ENCODE results near the gene NGEF.

The NGEF gene

GRCh38 chr2:233051241-233052149, 38.4 kb upstream of the NGEF start:
- no peak overlapping the region for H3K4me3 ChIP-seq (replicated peaks; ENCODE audit: low read depth, low read length)
- DNase-seq (ENCODE audit: extremely low read depth, low read depth) = no peak
- TF ChIP-seq, protein P1, sequence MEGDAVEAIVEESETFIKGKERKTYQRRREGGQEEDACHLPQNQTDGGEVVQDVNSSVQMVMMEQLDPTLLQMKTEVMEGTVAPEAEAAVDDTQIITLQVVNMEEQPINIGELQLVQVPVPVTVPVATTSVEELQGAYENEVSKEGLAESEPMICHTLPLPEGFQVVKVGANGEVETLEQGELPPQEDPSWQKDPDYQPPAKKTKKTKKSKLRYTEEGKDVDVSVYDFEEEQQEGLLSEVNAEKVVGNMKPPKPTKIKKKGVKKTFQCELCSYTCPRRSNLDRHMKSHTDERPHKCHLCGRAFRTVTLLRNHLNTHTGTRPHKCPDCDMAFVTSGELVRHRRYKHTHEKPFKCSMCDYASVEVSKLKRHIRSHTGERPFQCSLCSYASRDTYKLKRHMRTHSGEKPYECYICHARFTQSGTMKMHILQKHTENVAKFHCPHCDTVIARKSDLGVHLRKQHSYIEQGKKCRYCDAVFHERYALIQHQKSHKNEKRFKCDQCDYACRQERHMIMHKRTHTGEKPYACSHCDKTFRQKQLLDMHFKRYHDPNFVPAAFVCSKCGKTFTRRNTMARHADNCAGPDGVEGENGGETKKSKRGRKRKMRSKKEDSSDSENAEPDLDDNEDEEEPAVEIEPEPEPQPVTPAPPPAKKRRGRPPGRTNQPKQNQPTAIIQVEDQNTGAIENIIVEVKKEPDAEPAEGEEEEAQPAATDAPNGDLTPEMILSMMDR (IDR thresholded peaks at IDR 0.05; ENCODE audit: low read depth, low read length, missing control alignments) = no peak

DNA sequence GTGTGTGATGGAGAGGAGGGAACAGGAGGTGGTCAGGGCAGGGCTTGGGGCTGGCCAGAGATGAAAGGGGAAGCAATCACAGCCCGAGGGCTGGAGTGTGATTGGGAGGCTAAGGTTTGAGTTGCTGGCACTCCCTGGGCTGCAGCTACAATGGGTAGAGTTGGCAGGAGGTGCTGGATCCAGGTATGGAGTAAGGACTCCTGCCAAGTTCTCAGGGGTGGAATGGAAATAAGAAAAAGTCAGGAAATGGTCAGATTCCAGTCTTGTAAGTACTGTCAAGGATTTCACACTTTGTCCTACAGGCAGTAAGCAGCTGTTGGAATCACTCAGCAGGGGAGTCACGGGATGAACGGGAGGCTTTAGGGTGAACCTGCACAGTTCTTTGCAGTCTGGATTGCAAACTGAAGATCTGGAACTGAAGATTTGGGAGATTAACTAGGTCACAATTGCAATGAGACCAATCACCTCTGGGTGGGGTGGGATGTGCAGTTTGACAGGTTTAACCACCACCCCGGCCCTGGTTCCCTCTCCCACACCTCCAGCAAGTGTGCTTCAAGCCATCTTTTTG, 36.2 kb upstream of the NGEF start:
- no peak overlapping the region for H3K4me3 ChIP-seq (replicated peaks; ENCODE audit: low read depth, low read length)
- TF ChIP-seq, protein P1 (IDR thresholded peaks at IDR 0.05; ENCODE audit: low read depth, low read length, missing control alignments) = no peak
- DNase-seq (ENCODE audit: extremely low read depth, low read depth) = no peak

DNA sequence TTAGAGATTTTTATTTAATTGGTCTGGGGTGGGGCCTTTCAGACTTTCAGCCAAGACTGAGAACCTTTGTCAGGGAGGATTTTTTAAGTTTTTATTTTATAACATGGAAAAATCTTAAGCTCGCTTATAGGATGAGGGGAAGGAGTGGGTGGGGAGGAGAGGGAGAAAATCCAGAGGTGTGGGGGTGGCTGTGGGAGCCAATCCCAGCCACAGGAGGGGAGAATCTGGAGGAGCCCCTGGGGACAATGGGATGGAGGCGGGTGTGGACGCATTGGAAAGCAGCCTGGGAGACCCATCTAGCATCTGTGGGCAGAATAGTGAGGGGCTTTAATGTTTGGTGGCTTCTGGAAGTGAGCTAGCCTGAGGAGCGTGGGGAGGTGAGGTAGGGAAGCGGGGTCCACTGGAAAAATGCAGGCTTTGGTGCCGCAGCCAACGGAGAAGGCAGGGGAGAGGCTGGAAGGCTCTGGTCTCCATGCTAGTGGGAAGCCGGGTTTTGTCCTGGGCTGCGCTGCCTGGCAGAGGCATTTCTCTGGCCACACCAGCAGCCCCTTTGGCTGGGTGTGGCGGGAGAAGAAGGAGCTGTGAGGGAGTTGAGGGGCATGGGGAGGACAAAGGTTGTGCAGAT, 35.6 kb upstream of the NGEF start:
- DNase-seq (ENCODE audit: extremely low read depth, low read depth) = no peak
- TF ChIP-seq, protein P1 (IDR thresholded peaks at IDR 0.05; ENCODE audit: low read depth, low read length, missing control alignments) = no peak
- no peak overlapping the region for H3K4me3 ChIP-seq (replicated peaks; ENCODE audit: low read depth, low read length)

GRCh38 chr2:233047667-233048066, 34.6 kb upstream of the NGEF start:
- H3K4me3 ChIP-seq (replicated peaks; ENCODE audit: low read depth, low read length) = no peak overlapping the region
- TF ChIP-seq, protein P1 (IDR thresholded peaks at IDR 0.05; ENCODE audit: low read depth, low read length, missing control alignments) = no peak
- DNase-seq (ENCODE audit: extremely low read depth, low read depth) = no peak

DNA sequence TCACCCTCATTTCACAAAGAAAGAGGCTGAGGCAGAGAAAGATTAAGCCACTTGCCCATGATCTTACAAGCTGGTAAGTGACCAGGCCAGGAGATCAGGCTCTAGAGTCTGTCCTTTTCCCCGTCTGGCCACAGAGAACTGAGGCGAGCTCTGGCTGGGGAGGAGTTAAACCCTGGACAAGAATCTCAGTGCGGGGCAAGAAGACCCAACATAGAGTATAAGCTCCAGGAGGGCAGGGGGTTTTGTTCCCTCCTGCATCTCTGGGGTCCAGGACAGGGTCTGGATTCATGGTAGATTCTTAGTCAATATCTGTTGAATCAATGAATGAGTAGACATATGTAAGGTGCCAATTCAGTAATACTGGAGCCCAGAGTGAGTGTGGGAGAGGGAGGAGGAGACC, 34.1 kb upstream of the NGEF start:
- no peak overlapping the region for H3K4me3 ChIP-seq (replicated peaks; ENCODE audit: low read depth, low read length)
- DNase-seq (ENCODE audit: extremely low read depth, low read depth) = no peak
- TF ChIP-seq, protein P1 (IDR thresholded peaks at IDR 0.05; ENCODE audit: low read depth, low read length, missing control alignments) = no peak

GRCh38 chr2:233044974-233045605, 32.0 kb upstream of the NGEF start:
- TF ChIP-seq, protein P1 (IDR thresholded peaks at IDR 0.05; ENCODE audit: low read depth, low read length, missing control alignments) = no peak
- no peak overlapping the region for H3K4me3 ChIP-seq (replicated peaks; ENCODE audit: low read depth, low read length)
- no peak for DNase-seq (ENCODE audit: extremely low read depth, low read depth)
